NCI-H1105 treated with DMSO at 0.1 percent for 48 hours (cell line): ENCODE measurements around the gene ARHGEF17.

Source experiments
- DNase-seq: peaks from one replicate; lab custom pipeline; 2025; lab: John Stamatoyannopoulos, UW

Gene ARHGEF17

DNA sequence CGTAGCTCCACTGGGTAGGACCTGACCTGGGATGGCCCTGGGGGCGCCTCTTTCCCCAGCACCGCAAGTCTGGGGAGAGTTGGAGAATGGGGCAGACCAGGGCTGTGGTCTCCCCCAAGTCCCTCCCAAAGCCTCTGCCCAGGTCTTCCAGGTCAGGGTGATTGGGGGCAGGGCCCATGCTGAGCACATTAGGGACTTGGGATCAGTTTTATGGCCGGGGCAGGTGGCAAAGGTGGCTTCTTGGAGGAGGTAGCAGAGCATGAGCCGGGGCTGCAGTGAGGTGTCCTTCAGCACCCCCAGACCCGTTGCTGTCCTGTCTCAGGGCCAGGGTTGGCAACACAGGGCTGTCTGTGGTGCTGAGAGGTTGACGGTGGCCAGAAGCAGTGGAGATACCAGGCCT lies 74.1 kb downstream of the ARHGEF17 start:
- no peak for DNase-seq

DNA sequence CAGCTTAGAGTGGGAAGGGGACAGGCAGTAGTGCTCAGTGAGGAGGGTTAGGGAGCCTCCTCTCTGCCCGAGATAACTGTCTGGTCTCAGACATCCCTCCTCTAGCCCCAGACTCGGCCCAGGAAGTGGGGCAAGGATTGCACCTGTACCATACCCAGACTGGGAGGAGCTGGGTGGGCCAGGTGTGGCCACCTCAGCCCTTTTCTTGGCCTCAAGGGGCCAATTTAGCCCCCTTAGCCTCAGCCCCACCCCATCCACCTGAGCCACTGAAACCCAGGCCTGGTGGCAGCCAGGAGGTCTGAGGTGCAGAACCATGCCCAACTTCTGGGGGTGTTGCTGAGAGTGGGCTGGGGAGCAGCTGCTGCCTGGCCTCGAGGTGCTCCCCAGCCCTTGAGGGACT lies 74.7 kb downstream of the ARHGEF17 start:
- no peak for DNase-seq

DNA sequence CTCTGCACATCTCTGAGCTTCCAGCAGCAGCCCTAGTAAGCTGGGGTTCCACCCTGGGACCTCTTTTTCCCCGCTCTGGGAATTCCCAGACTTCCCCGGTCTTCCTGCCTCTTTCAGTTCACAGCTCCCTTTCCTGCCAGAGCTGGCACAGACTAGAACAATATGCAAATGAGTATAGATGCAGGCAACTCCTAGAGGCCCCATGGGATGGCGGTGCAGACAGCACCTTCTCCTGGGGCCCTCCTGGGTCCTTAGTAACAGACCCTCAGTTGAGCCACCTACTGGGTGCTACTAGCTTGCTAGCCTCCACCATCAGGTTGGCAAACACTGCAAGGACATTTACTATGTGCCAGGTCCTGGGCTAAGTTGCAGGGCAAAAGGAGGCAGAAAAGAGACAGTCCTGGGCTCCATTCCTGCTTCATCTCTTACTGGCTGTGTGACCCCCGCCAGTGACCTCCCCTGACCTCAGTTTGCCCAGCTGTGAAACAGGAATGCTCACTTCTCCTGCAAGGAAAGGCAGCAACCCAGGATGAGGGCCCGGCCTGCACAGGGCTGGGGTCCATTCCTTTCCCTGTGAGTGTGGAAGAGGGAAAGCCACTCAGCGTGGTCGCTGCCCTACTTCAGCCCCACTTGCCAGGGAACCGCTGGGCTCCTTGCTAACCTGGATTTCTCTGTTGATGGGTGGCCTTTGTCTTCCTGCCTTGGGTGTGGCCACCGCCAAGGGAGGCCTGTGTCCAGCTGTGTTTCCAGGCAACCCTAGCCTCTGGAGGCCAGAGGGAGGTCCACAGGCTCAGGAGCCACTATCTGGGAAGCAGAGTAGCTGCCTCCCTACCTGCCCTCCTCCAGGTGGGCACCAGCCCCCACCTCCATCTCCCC lies 75.4 kb downstream of the ARHGEF17 start:
- DNase-seq = no peak

DNA sequence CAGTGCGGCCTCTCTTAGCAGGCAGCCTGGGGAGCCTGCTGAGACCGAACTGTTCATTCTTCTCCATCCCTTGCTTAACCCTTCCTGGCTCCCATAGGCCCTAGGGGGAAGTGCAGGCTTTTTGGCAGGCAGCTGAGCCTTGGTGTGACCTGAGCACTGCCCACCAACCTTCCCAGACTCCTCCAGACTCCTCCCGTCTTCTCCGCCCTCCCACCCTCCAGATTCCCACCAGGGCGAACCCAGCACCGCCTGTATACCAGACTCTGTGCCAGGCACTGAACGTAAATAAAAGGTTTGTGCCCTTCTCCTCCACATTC lies 76.0 kb downstream of the ARHGEF17 start:
- DNase-seq = no peak

DNA sequence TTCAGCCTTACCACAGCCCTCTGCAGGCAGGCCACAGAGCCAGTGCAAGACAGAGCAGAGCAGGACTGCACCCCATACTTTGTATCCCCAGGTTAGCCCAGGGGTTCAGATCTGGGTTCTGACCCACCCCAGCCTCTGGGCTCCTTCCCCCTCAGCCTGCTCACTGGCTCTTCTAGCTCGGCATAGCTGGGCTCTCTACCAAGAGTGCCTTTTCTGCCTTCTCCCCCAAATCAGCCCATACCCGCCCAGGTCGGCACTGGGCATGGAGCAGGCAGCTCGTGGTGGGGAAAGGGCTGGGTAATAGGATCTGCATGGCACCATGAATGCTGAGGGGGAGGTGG lies 76.4 kb downstream of the ARHGEF17 start:
- DNase-seq = no peak

DNA sequence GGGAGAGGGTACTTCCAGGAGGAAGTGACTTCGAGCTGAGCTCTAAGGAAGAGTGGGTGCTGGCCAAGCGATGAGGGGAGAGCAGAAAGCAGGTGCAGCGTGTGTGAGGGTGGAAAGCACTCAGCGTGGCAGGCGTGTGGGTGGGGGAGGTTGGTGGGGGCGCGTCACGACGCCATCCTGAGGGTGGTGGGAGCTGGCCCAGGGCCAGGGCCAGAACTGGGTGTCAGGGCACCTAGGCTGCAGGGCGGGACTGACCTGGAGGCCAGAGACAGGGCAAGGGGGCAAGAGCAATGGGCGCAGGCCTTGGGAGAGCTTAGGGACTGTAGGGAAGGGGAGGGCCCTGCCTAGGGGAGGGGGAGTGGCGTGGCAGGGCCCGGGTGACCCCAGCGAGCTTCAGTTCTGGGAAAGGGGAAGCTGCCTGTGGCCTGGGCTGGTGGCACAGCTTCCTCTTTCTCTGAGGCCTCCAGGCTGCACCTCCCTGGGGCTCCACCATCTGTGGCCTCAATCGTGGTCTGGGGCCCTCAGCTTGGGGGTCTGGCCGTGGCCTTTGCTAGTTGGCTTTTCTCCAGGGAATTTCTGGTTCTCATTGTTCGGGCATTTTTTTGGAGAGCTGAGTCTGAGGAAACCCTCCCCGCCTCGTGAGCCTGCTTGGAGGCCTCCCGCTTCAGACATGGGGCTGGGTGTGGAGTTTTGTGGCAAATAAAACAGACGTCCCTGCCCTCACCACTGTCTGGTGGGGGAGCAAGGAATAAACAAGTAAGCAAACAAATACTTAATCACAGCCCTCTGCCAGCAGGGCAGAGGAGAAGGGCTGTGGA lies 77.0 kb downstream of the ARHGEF17 start:
- DNase-seq = no peak

DNA sequence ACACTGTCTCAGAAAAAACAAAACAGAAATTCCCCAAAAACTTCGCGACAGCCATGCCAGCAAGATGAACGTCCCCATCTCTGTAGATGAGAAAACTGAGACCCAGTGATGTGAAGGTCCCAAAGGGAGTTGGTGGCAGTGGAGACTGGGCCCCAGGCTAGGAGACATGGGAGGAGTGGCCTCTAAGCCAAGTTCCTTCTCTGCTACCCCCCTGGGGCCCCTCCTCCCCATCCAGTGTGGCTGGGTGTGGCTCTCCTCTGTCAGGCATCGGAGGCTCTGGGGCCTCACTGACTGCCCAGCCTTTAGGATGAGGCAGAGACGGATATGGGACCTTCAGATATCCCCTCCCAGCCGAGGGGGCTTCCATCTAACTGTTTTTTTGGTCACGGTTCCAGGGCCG lies 77.9 kb downstream of the ARHGEF17 start:
- no peak for DNase-seq

DNA sequence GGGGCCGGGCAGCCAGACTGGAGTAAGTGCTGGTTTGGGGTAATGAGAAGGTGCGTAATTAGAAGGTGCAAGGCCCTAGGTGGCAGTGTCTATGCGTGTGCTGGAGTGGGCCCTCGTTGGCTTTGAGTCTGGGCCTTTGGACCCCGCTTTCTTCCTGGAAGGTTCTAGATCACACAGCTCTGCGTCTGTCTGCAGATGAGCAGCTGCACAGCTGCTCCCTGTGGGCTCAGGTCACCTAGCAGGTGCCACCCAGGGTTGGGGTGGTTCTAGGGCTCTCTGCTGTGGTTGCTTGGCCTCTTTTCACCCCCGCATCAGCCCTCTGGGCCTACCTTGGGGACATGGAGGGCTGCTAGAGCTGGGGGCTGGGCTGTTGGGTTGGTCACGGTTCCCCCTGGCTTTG lies 78.5 kb downstream of the ARHGEF17 start:
- DNase-seq = no peak

DNA sequence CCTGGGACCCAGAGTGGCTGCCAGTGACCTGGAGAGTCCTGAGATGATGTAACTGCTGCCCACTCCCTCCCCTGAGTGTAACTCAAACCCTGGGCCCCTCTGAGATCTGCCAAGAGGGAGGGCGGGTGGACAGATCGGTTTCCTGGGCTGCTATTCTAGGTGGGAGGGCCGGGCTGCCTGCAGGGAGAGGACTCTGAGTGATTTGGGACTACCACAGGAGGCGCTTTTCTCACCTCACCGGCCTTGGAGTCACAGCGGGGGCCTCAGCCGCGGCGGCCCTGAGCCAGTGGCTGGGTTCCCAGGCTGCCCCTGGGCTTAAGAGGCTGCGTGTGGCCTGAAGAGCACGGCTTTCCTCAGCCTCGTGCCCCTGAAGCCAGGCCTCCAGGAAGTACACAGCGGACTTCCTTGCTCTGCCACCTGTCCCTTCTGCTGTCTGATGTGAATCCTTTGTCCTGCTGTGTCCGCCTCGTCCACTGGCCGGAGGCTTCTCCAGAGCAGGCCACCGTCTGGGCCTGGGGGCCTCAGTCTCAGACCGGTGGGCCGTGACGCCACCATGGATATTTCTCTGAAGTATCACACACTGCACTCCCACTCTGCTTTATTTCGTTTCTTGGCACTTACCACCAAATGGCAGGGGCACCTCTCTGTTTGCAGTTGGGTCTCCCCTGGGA lies 79.7 kb downstream of the ARHGEF17 start:
- DNase-seq = no peak

DNA sequence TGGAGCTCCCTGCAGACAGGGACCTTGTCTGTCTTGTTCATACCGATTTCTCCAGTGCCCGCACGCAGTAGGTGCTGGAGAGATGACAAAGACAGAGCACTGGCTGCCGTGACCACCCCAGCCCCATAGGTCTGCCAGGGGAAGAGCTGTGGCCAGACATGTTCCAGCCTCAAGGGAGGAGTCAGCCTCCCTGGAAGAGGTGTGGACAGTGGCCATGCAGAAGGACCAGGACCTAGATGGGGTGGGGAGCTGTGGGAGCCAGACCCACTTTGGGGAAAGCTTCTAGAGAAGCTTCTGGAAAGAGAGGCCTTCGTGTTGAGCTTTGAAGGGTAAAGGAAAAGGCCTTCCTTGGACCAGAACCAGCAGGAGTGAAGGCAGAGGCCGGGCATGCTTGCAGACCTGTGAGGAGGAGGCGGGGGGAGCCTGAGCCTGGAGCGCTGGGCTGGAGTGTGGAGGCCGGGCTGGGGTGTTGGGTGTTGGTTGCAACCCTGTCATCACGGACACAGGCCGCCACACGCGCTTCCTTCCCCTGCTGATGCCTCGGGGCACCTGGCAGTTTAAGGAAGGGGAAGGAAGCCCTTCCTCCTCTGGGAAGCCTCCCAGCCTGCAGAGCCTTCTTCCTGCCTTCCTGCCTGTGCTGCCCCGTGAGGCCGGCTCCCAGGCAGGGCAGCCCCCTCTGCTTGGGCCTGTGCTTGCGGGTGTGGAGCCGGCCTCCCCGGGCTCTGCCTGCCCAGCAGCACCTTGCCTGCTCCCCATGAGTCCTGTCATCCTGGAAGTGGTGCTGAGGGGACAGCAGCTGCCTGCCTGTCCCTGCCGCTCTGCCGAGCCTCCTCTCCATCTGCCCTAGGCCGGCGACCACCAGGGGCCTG lies 80.4 kb downstream of the ARHGEF17 start:
- no peak for DNase-seq

DNA sequence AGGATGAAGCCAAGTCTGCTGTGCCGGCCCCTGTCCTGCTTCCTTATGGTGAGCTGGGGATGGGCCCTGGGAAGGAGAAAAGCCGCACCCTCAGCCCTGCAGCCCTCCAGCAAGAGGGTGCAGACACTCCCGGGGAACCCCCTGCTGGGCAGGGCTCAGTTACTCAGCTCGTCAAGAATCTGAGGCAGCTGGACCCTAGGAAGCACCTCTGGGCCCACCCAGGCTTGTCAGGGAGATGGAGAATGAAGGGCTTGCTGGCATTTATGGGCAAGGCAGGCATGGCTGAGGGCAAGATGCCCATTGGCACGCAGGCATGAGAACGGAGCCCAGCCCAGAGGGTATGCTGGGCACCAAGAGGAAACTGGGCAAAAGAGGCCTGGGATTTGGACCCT lies 81.1 kb downstream of the ARHGEF17 start:
- no peak for DNase-seq

DNA sequence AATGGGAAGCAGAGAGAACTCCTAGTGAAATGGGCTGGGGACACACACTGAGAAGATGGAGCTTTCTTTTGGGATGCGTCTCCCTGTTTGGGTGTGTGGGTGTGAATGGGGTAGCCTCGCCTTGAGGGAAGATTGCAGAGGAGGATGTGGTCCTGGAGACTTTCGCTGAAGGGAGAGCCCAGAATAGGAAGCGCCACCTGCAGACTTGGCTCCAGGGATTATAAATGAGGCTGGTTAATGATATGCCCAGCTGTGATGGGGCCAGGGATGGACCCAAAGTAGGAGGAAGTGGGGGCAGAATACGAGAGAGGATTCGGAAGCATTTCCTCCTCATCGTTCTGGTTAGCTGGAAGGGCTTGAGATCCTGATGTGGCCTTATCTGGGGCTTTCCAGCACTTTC lies 81.8 kb downstream of the ARHGEF17 start:
- no peak for DNase-seq

DNA sequence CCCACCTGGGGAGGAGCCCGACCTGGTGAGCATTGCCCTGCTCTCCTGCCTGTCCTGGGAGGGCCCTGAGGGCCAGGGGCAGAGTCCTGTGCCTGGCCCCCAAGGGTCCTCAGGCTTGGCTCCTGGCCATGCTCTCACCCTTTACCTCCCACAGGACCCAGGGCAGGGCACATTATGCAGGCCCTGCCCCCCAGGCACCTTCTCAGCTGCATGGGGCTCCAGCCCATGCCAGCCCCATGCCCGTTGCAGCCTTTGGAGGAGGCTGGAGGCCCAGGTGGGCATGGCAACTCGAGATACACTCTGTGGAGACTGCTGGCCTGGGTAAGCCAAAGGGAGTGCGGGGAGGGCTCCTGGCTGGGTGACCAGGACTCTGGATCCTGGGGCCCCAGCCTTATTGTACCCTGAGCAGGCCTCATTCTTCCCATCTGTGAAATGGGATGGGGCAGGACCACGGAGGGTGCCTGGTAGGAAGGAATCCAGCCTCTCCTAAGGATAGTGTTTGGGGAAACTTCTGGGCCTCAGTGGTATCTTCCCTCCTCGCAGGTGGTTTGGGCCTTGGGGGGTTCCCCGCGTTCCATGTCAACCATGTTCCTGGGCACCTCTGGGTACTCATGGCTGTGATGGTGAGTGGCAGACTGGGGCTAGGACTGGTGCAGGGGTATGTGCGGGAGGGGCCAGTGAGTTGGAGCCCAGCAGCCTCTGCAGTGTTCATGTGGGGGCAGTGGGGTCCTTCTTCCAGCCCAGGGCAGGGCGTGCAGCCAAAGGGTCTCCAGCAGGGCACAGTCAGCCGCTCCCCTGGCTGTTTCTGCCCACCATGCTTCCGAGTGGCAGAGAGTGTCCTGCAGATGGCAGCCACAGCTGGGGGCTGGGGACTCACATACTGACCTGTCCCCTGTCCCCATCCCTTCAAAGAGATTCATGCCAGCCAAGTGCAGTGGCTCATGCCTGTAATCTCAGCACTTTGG lies 82.8 kb downstream of the ARHGEF17 start:
- no peak for DNase-seq

DNA sequence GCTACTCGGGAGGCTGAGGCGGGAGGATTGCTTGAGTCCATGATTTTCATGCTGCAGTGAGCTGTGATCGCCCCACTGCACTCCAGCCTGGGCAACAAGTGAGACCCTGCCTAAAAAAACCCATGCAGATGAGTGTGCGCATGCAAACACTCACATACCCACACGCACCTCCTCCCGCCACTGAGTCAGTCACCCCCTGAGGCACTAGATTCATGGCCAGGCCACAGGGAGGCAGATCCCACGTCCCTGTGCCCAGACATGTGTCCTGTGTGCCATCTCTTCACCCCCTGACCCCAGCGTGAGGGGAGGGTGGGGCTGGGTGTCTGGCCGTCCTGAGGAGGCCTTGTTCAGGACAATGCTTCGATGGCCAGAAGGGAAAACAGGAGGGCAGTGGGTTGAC lies 83.6 kb downstream of the ARHGEF17 start:
- DNase-seq = no peak

DNA sequence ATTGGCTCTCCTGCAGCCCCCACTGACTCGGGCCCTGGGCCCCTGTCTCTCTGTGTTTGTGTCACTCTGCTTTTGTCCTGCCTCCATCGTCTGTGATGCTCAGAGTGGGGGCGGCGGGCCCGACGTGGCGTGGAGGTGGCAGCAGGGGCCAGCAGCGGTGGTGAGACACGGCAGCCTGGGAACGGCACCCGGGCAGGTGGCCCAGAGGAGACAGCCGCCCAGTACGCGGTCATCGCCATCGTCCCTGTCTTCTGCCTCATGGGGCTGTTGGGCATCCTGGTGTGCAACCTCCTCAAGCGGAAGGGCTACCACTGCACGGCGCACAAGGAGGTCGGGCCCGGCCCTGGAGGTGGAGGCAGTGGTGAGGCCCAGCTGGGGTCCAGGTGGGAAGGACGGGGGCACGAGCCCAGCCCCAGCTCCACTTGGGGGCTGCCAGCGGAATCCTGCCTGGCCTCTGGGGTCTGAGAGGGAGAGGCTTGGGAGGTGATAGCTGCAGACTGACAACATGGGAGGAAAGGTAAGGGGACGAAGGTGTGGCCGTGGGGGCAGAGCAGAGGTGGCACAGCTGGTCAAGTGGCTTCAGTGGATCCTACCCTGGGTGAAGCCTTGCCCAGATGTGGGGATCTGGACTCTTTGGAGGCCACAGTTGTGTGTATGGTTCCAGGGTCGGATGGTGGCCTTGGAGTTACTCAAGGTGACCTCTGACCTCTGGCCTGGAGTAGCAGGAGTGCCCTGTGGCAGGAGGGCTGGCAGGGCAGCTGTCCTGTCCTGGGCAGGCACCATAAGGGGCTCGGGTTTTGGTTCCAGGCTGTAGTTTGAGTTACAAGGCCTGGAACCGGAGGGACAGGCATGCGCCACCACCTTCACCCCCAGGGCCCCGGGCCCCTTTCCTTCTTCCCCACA lies 84.3 kb downstream of the ARHGEF17 start:
- no peak for DNase-seq

DNA sequence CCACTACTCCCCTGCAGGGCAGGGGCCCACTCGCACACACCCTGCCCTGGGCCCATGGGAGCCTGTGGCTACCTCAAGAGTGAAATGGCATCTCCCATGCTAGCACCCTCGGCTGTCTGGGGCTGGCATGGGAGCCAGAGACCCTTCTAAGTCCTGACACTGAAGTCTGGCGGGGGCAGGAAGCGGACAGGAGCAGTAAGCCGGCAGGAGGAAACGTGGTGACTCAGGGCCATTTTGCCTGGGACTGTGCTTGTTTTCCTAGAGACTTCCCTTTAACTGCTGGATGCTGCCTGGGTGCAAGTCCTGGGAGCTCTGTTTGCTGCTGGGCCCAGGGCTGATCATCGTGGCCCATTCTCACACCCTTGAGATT lies 84.9 kb downstream of the ARHGEF17 start:
- no peak for DNase-seq

DNA sequence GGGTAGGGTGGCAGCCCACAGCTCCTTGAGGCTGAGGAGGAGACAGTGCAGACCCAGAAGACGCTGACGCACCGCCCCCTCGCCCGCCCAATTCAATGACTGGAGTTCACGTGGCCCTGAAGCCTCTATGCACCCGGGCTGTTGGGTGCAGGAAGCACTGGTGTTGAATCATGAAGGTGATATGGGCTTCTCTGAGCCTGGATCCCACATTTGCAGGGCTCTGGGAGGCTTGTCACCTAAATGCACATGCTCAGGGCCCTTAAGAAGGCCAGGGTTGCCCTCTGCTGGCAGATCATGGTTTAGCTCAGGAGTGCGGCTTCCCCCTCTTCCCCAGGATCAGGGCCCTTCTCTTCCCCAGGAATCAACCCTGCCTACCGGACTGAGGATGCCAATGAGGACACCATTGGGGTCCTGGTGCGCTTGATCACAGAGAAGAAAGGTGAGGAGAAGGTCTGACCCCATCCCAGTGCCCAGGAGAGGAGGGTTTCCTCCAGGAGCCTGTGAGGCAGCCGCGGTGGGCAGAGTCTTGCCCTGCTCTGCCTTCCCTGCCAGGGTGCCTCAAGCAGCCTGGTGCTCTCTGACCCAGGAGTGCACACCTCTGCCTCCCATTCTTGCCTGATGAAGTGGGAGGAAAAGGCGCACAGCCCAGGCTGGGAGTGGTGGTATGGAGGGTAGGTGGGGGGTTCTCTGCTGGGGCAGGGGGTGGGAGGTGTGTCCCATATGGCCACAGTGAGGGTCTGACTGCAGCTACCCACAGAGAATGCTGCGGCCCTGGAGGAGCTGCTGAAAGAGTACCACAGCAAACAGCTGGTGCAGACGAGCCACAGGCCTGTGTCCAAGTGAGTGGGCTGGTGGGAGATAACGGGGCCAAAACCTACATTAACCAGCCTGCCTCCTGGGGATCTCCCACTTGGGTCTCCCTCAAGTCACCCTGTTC lies 85.7 kb downstream of the ARHGEF17 start:
- peak; percentile 61 for DNase-seq

DNA sequence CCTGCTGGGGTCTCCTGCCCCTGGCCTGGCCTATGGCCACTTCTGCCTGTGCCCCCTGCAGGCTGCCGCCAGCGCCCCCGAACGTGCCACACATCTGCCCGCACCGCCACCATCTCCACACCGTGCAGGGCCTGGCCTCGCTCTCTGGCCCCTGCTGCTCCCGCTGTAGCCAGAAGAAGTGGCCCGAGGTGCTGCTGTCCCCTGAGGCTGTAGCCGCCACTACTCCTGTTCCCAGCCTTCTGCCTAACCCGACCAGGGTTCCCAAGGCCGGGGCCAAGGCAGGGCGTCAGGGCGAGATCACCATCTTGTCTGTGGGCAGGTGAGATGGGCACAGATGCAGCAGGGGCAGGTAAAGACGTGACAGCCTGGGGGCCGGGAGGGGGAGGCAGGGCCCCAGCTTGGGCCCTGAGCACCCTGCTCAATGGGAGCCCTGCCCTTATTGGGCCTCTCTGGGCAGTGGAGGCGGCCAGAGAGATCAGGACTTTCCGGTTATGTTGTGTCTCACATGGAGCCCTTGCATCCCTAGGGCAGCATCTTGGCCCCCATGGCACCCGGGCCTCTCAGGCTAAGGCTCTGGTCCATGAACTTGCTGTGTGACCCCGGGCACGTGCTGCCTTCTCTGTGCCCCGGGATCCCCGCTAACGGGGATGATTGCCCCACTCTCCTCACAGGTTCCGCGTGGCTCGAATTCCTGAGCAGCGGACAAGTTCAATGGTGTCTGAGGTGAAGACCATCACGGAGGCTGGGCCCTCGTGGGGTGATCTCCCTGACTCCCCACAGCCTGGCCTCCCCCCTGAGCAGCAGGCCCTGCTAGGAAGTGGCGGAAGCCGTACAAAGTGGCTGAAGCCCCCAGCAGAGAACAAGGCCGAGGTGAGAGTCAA lies 86.6 kb downstream of the ARHGEF17 start:
- no peak for DNase-seq
